SHP77 (cell line): Measurements from ENCODE around the gene PHF3.

ENCODE experiments used
- DNase-seq, 2 experiments: peaks; one replicate each; lab custom pipeline; 2025; lab: John Stamatoyannopoulos, UW

The PHF3 gene

GRCh38 chr6:63649269-63649668 is 13.7 kb downstream of the PHF3 start:
- no peak for DNase-seq

GRCh38 chr6:63649847-63650265 is 14.3 kb downstream of the PHF3 start:
- no peak for DNase-seq

GRCh38 chr6:63652980-63653379 is 17.4 kb downstream of the PHF3 start:
- DNase-seq = no peak

- DNase-seq = no peak
Observed at GRCh38 chr6:63660757-63661156, 25.2 kb downstream of the PHF3 start.

- DNase-seq = no peak
Observed at GRCh38 chr6:63661769-63662168, 26.2 kb downstream of the PHF3 start.

GRCh38 chr6:63663147-63663955 is 27.7 kb downstream of the PHF3 start:
- no peak for DNase-seq

GRCh38 chr6:63663956-63664281 is 28.3 kb downstream of the PHF3 start:
- DNase-seq = no peak

GRCh38 chr6:63671098-63671754 is 35.6 kb downstream of the PHF3 start:
- no peak for DNase-seq

- no peak for DNase-seq
Observed at GRCh38 chr6:63672582-63673129, 37.1 kb downstream of the PHF3 start.

GRCh38 chr6:63673692-63674091 is 38.1 kb downstream of the PHF3 start:
- no peak for DNase-seq

GRCh38 chr6:63674635-63675034 is 39.0 kb downstream of the PHF3 start:
- DNase-seq = no peak

- no peak for DNase-seq
Observed at GRCh38 chr6:63675138-63675537, 39.5 kb downstream of the PHF3 start.

- no peak for DNase-seq
Observed at GRCh38 chr6:63676412-63677114, 41.0 kb downstream of the PHF3 start.

GRCh38 chr6:63677282-63677681 is 41.7 kb downstream of the PHF3 start:
- no peak for DNase-seq

GRCh38 chr6:63683071-63683603 is 47.5 kb downstream of the PHF3 start:
- no peak for DNase-seq

GRCh38 chr6:63685446-63686379 is 50.1 kb downstream of the PHF3 start:
- DNase-seq = no peak

- no peak for DNase-seq
Observed at GRCh38 chr6:63689421-63689820, 53.8 kb downstream of the PHF3 start.

- no peak for DNase-seq
Observed at GRCh38 chr6:63690221-63690620, 54.6 kb downstream of the PHF3 start.

- DNase-seq = no peak
Observed at GRCh38 chr6:63705707-63706106, 70.1 kb downstream of the PHF3 start.

GRCh38 chr6:63706630-63707029 is 71.0 kb downstream of the PHF3 start:
- no peak for DNase-seq

- DNase-seq = no peak
Observed at GRCh38 chr6:63708631-63709030, 73.0 kb downstream of the PHF3 start.
